Measurements from ENCODE around the gene CITED2. TPM values are rescaled to one million over a fixed set of nuclear protein-coding genes. Genes with fewer than 3 reads are reported as not detected.

The CITED2 gene
- total and polyA plus RNA-seq, 2 experiments from 2014 or later: 26.6 to 76.9 TPM

- Histone ChIP-seq H3K4me2 (peak overlapping the region; percentile 98), H3K79me2 (replicated peaks; ENCODE audit: insufficient read depth) (peaks cover 33% of the 10 kb centered on the region), H4K20me1 (replicated peaks; ENCODE audit: insufficient read depth) (no peaks in the 10 kb centered on the region), H2AFZ (no peak overlapping the region), H3K4me3 (peak overlapping the region; percentile 91), H3K27me3 (ENCODE audit: insufficient read depth) (no peaks in the 10 kb centered on the region), H3K36me3 (ENCODE audit: insufficient read depth) (0 out of 2 replicates have a peak, but pooled peaks cover 4% of the 10 kb centered on the region), H3F3A (replicated peaks; ENCODE audit: low read depth) (0 out of 2 replicates have a peak, but pooled peaks cover 4% of the 10 kb centered on the region), H3K9me2 (ENCODE audit: insufficient read depth) (peaks cover 14% of the 10 kb centered on the region; the same call in 1 of the 2 replicates), H3K4me1 (ENCODE audit: insufficient read depth) (peaks cover 42% of the 10 kb centered on the region), H3K27ac (ENCODE audit: low read depth) (peak overlapping the region; percentile 99; the same call in 1 of the 2 replicates)
- peak overlapping the region; percentile 99 for H3K27ac Mint-ChIP-seq
- TF ChIP-seq CTCF (conservative IDR thresholded peaks at IDR 0.05; ENCODE audit: low read depth in 2 of 2): peak in 1 of 2 experiments; percentile 52; a peak in 2 of 4 replicates
- TF ChIP-seq REST (IDR thresholded peaks at IDR 0.05; ENCODE audit: unreplicated experiment): no peak
- DNase-seq (ENCODE audit: low spot score): peak; percentile 55
- ATAC-seq: peak; percentile 2; the same call in 2 of the 3 replicates
- peak overlapping the region; percentile 99 for H3K4me3 Mint-ChIP-seq
- no peaks in the 10 kb centered on the region; the same call in 2 of the 3 replicates for H3K9me3 Mint-ChIP-seq
- peaks cover 32% of the 10 kb centered on the region for H3K36me3 Mint-ChIP-seq (ENCODE audit: low read depth)
- H3K4me1 Mint-ChIP-seq: peaks cover 48% of the 10 kb centered on the region
- peaks cover 20% of the 10 kb centered on the region for H3K27me3 Mint-ChIP-seq (ENCODE audit: insufficient read depth, low read depth, poor library complexity)
Observed at GRCh38 chr6:139373154-139373927, 1.1 kb downstream of the CITED2 start.

DNA sequence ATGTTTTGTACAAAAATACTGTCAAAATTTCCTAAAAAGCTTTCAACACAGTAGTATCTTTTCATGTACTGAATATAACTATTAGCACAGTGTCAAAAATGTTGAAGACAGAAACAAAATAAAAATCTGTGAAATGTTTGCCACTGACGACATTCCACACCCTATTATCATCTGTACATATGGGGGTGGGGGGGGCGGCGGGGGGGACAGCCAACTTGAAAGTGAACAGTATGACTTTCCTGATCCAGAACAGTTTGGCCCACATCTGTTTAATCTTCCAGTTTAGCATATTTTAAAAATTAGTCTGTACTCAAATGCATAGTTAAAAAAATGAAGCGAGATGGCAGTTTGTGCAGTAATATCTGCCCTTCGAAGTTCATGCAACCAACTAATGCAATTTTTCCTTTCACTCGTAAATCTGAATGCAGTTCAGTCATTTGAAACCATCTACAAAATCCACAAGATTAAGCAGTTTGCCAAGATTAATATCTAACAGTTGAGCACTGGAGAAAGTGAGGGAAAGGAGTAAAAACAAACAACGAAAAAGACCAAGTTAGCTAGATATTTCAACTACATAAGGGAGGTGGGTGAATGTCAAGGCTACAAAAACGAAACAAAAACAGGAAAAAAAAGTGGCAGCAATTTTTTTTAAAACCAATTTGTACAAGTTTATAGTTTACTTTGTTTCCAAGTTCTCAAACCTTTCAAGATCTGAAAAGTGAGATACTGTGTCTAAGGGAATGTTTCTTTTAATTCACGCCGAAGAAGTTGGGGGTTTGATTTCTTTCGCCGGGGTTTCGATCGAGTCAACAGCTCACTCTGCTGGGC lies 1.9 kb downstream of the CITED2 start:
- DNase-seq (ENCODE audit: low spot score) (no peak), ATAC-seq (no peak)
- no peaks in the 10 kb centered on the region for H4K20me1 ChIP-seq (replicated peaks; ENCODE audit: insufficient read depth)
- H3K27ac Mint-ChIP-seq: no peak overlapping the region; the same call in 1 of the 2 replicates
- no peak overlapping the region for H3K27ac ChIP-seq (ENCODE audit: low read depth)
- peak overlapping the region; percentile 91 for H3K4me3 ChIP-seq
- peaks cover 56% of the 10 kb centered on the region for H3K4me1 Mint-ChIP-seq
- peaks cover 7% of the 10 kb centered on the region; the same call in 1 of the 2 replicates for H3K9me2 ChIP-seq (ENCODE audit: insufficient read depth)
- peaks cover 33% of the 10 kb centered on the region for H3K79me2 ChIP-seq (replicated peaks; ENCODE audit: insufficient read depth)
- peak overlapping the region; percentile 98 for H3K4me2 ChIP-seq
- H2AFZ ChIP-seq: no peak overlapping the region
- peak overlapping the region; percentile 99 for H3K4me3 Mint-ChIP-seq
- H3K36me3 Mint-ChIP-seq (ENCODE audit: low read depth): peaks cover 32% of the 10 kb centered on the region
- no peaks in the 10 kb centered on the region for H3K27me3 ChIP-seq (ENCODE audit: insufficient read depth)
- H3F3A ChIP-seq (replicated peaks; ENCODE audit: low read depth): 0 out of 2 replicates have a peak, but pooled peaks cover 4% of the 10 kb centered on the region
- H3K27me3 Mint-ChIP-seq (ENCODE audit: insufficient read depth, low read depth, poor library complexity): peaks cover 16% of the 10 kb centered on the region
- peaks cover 45% of the 10 kb centered on the region for H3K4me1 ChIP-seq (ENCODE audit: insufficient read depth)
- no peaks in the 10 kb centered on the region; the same call in 2 of the 3 replicates for H3K9me3 Mint-ChIP-seq
- 0 out of 2 replicates have a peak, but pooled peaks cover 4% of the 10 kb centered on the region for H3K36me3 ChIP-seq (ENCODE audit: insufficient read depth)
- TF ChIP-seq EZH2phosphoT487 (IDR thresholded peaks at IDR 0.05; ENCODE audit: unreplicated experiment): no peak
- no peak for TF ChIP-seq ZNF462 (CRISPR knock-in tag; IDR thresholded peaks at IDR 0.05)
- TF ChIP-seq ZNF114 (CRISPR knock-in tag; IDR thresholded peaks at IDR 0.05): no peak
